Astrocyte (in vitro differentiated cells and primary cell): ENCODE measurements around the gene OXSR1. TPM values are rescaled to one million over a fixed set of nuclear protein-coding genes. Genes with fewer than 3 reads are reported as not detected.
A peak's percentile ranks its signal among the peaks of the same experiment; 100 is the strongest.

ENCODE experiments used
- DNase-seq: peaks from one replicate; pipeline ENCODE4 v3.0.0-alpha.2; 2010; ENCODE audit warnings: low read depth
- FAIRE-seq: peaks from 2 replicates; lab custom pipeline; 2011; peaks lifted over from hg19 to GRCh38; lab: Jason Lieb, UNC
- H2AFZ ChIP-seq: 2 replicates; pipeline ENCODE4 v1.6.0; 2012; ENCODE audit warnings: low read depth, low read length, inconsistent platforms
- H3K27ac ChIP-seq: 2 replicates; pipeline ENCODE4 v1.5.1; 2011; ENCODE audit warnings: low read depth, low read length, inconsistent platforms
- H3K27me3 ChIP-seq: 2 replicates; pipeline ENCODE4 v1.6.0; 2011; ENCODE audit warnings: low read length, inconsistent platforms; ENCODE audit not compliant: insufficient read depth
- H3K36me3 ChIP-seq: 2 replicates; pipeline ENCODE4 v1.5.1; 2011; ENCODE audit warnings: low read length, inconsistent platforms; ENCODE audit not compliant: insufficient read depth
- H3K4me1 ChIP-seq: 2 replicates; pipeline ENCODE4 v1.5.1; 2011; ENCODE audit warnings: low read length, inconsistent platforms; ENCODE audit not compliant: insufficient read depth
- H3K4me2 ChIP-seq: 2 replicates; pipeline ENCODE4 v1.6.0; 2012; ENCODE audit warnings: low read length, inconsistent platforms
- H3K4me3 ChIP-seq: 2 replicates; pipeline ENCODE4 v1.5.1; 2011; ENCODE audit warnings: low read depth, mild to moderate bottlenecking, low read length, inconsistent platforms; ENCODE audit not compliant: insufficient read depth
- H3K79me2 ChIP-seq: 2 replicates; pipeline ENCODE4 v1.6.0; 2012; ENCODE audit warnings: mild to moderate bottlenecking, low read length, inconsistent platforms; ENCODE audit not compliant: insufficient read depth
- H3K9ac ChIP-seq: 2 replicates; pipeline ENCODE4 v1.6.0; 2012; ENCODE audit warnings: mild to moderate bottlenecking, low read length, inconsistent platforms
- H3K9me3 ChIP-seq: 2 replicates; pipeline ENCODE4 v1.5.1; 2012; ENCODE audit warnings: low read depth, mild to moderate bottlenecking, low read length, inconsistent platforms; ENCODE audit not compliant: insufficient read depth
- H4K20me1 ChIP-seq: 2 replicates; pipeline ENCODE4 v1.6.0; 2012; ENCODE audit warnings: low read length, inconsistent platforms; ENCODE audit not compliant: insufficient read depth
- H3K27ac Mint-ChIP-seq: one replicate; pipeline ENCODE4 v1.8.0; 2021; ENCODE audit warnings: mild to moderate bottlenecking, mixed read lengths; ENCODE audit not compliant: unreplicated experiment
- H3K27me3 Mint-ChIP-seq: one replicate; pipeline ENCODE4 v1.8.0; 2021; ENCODE audit warnings: low read depth, mixed read lengths; ENCODE audit not compliant: unreplicated experiment
- H3K36me3 Mint-ChIP-seq: one replicate; pipeline ENCODE4 v1.8.0; 2021; ENCODE audit warnings: low read depth, mixed read lengths; ENCODE audit not compliant: unreplicated experiment
- H3K4me1 Mint-ChIP-seq: one replicate; pipeline ENCODE4 v1.8.0; 2021; ENCODE audit warnings: low read depth, mixed read lengths; ENCODE audit not compliant: unreplicated experiment
- H3K4me3 Mint-ChIP-seq: one replicate; pipeline ENCODE4 v1.8.0; 2021; ENCODE audit warnings: mild to moderate bottlenecking, moderate library complexity, mixed read lengths; ENCODE audit not compliant: unreplicated experiment
- H3K9me3 Mint-ChIP-seq: one replicate; pipeline ENCODE4 v1.8.0; 2021; ENCODE audit warnings: mild to moderate bottlenecking, mixed read lengths; ENCODE audit not compliant: unreplicated experiment
- CTCF ChIP-seq: IDR thresholded peaks from 2 replicates; pipeline ENCODE4 v1.5.1; 2011; ENCODE audit warnings: low read depth, mild to moderate bottlenecking, inconsistent platforms, low read length, moderate library complexity; ENCODE audit not compliant: insufficient read depth
- EZH2 ChIP-seq: IDR thresholded peaks from 2 replicates; pipeline ENCODE4 v1.6.1; 2012; ENCODE audit warnings: mild to moderate bottlenecking, low read length, inconsistent platforms; ENCODE audit not compliant: insufficient read depth
- total RNA-seq: library from RNA; stranded (reverse); gene quantifications from 2 replicates; pipeline ENCODE4 v1.2.1, GENCODE V29; 2021

The OXSR1 gene
- total RNA-seq, 1 donor from 2014 or later = 83.1 TPM

- no peak for TF ChIP-seq CTCF
- TF ChIP-seq EZH2 = no peak
- DNase-seq (no peak), FAIRE-seq (no peak)
- H3K79me2 ChIP-seq = no peaks in the 10 kb centered on the region
- no peaks in the 10 kb centered on the region for H3K9me3 ChIP-seq
- H3K4me1 Mint-ChIP-seq = peaks cover 3% of the 10 kb centered on the region
- H3K4me3 Mint-ChIP-seq = no peak overlapping the region
- no peak overlapping the region for H3K4me3 ChIP-seq
- peaks cover 7% of the 10 kb centered on the region for H3K4me1 ChIP-seq
- H3K36me3 Mint-ChIP-seq = no peaks in the 10 kb centered on the region
- no peaks in the 10 kb centered on the region for H4K20me1 ChIP-seq
- H3K4me2 ChIP-seq = no peak overlapping the region
- no peaks in the 10 kb centered on the region for H3K36me3 ChIP-seq
- no peaks in the 10 kb centered on the region for H3K27me3 ChIP-seq
- H3K27me3 Mint-ChIP-seq = no peaks in the 10 kb centered on the region
- H3K27ac ChIP-seq = no peak overlapping the region
- peaks cover 3% of the 10 kb centered on the region for H3K9me3 Mint-ChIP-seq
- no peak overlapping the region for H2AFZ ChIP-seq
- no peak overlapping the region for H3K9ac ChIP-seq
- H3K27ac Mint-ChIP-seq = no peak overlapping the region
Measured at GRCh38 chr3:38148311-38148882, 16.9 kb upstream of the OXSR1 start.

- H3K27me3 Mint-ChIP-seq = no peaks in the 10 kb centered on the region
- Histone ChIP-seq H4K20me1 (no peaks in the 10 kb centered on the region), H3K4me3 (no peak overlapping the region), H3K4me1 (peaks cover 7% of the 10 kb centered on the region), H3K9me3 (no peaks in the 10 kb centered on the region), H3K9ac (no peak overlapping the region), H3K79me2 (no peaks in the 10 kb centered on the region), H3K27ac (no peak overlapping the region), H2AFZ (no peak overlapping the region), H3K4me2 (no peak overlapping the region), H3K27me3 (no peaks in the 10 kb centered on the region), H3K36me3 (no peaks in the 10 kb centered on the region)
- H3K36me3 Mint-ChIP-seq = no peaks in the 10 kb centered on the region
- TF ChIP-seq CTCF = no peak
- no peak for TF ChIP-seq EZH2
- no peak for FAIRE-seq
- H3K9me3 Mint-ChIP-seq = peaks cover 3% of the 10 kb centered on the region
- no peak overlapping the region for H3K27ac Mint-ChIP-seq
- H3K4me3 Mint-ChIP-seq = no peak overlapping the region
- peaks cover 3% of the 10 kb centered on the region for H3K4me1 Mint-ChIP-seq
- DNase-seq = no peak
Measured at GRCh38 chr3:38149708-38150107, 15.6 kb upstream of the OXSR1 start.

GRCh38 chr3:38150780-38151528 lies 14.4 kb upstream of the OXSR1 start:
- Histone ChIP-seq H3K27ac (no peak overlapping the region), H3K27me3 (no peaks in the 10 kb centered on the region), H3K9me3 (no peaks in the 10 kb centered on the region), H4K20me1 (no peaks in the 10 kb centered on the region), H3K36me3 (no peaks in the 10 kb centered on the region), H2AFZ (no peak overlapping the region), H3K79me2 (no peaks in the 10 kb centered on the region), H3K4me2 (no peak overlapping the region), H3K9ac (no peak overlapping the region), H3K4me3 (no peak overlapping the region), H3K4me1 (peaks cover 7% of the 10 kb centered on the region)
- Mint-ChIP-seq H3K9me3 (peaks cover 3% of the 10 kb centered on the region), H3K27me3 (no peaks in the 10 kb centered on the region), H3K4me3 (peak overlapping the region; percentile 42), H3K36me3 (no peaks in the 10 kb centered on the region), H3K4me1 (peaks cover 3% of the 10 kb centered on the region), H3K27ac (no peak overlapping the region)
- FAIRE-seq (no peak), DNase-seq (no peak)
- TF ChIP-seq EZH2 (no peak), CTCF (no peak)
